Stimulated activated CD4-positive, alpha-beta T cell treated with anti-CD3 and anti-CD28 coated beads, Interleukin-1b, Interleukin-23, amount 100 ng/mL, for 24 hours (primary cell): Measurements from ENCODE around the gene ZNF101.

Experiments used
- DNase-seq, 4 experiments: peaks; one replicate each; pipeline ENCODE4 v3.0.0-alpha.2; 2020; ENCODE audit warnings: low read depth in 4 of 4, low spot score in 1 of 4

Gene ZNF101

GRCh38 chr19:19704836-19705235 lies 36.2 kb downstream of the ZNF101 start:
- DNase-seq = no peak

DNA sequence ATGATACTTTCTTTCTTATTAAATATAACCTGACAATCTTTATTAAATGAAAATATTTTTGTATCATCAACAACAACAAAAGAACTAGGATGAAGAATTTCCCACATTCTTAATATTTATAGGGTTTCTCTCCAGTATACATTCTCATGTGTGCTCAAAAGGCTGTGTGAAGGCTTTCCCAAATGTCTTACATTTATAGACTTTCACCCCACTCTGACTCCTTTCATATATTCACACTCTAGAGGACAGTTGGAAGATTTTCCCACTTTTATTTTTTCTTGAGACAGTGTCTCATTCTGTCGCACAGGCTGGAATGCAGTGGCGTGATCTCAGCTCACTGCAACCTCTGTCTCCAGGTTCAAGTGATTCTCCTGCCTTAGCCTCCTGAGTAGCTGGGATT lies 41.9 kb downstream of the ZNF101 start:
- no peak for DNase-seq

DNA sequence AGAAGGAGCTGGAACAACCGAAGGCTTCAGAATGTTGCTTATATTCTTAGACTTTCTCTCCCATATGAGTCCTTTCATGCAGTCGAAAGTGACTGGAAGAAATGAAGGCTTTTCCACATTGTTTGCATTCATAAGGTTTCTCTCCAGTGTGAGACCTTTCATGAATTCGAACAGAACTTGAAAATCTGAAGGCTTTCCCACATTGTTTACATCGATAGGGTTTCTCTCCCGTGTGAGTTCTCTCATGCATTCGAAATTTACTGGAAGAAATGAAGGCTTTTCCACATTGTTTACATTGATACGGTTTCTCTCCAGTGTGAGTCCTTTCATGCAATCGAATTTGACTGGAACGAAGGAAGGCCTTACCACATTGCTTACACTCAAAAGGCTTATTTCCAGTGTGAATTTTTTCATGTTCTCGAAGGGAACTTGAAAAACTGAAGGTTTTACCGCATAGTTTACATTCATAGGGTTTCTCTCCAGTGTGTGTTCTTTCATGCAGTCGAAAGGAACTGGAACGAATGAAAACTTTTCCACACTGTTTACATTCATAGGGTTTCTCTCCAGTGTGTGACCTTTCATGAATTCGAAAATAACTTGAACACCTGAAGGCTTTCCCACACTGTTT lies 42.8 kb downstream of the ZNF101 start:
- DNase-seq = no peak

- no peak for DNase-seq
Measured at GRCh38 chr19:19711934-19712828, 43.5 kb downstream of the ZNF101 start.

DNA sequence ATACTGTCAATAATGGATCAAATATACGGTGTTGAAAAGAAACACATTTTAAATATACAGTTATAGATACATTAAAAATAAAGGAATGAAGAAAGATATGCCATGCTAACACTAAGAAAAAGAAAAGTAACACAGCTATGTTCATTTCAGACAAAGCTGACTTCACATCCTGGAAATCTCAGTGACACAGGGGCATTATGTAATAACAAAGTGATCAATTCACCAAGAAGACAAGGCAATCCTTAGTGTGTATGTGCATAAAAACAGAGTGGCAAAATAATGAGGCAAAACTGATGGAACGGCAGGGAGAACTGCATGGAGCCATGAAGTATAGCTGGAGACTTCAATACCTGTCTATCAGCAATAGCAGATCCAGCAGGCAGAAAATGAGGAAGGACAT lies 51.2 kb downstream of the ZNF101 start:
- no peak for DNase-seq

- DNase-seq = no peak
Measured at GRCh38 chr19:19721896-19722295, 53.3 kb downstream of the ZNF101 start.

DNA sequence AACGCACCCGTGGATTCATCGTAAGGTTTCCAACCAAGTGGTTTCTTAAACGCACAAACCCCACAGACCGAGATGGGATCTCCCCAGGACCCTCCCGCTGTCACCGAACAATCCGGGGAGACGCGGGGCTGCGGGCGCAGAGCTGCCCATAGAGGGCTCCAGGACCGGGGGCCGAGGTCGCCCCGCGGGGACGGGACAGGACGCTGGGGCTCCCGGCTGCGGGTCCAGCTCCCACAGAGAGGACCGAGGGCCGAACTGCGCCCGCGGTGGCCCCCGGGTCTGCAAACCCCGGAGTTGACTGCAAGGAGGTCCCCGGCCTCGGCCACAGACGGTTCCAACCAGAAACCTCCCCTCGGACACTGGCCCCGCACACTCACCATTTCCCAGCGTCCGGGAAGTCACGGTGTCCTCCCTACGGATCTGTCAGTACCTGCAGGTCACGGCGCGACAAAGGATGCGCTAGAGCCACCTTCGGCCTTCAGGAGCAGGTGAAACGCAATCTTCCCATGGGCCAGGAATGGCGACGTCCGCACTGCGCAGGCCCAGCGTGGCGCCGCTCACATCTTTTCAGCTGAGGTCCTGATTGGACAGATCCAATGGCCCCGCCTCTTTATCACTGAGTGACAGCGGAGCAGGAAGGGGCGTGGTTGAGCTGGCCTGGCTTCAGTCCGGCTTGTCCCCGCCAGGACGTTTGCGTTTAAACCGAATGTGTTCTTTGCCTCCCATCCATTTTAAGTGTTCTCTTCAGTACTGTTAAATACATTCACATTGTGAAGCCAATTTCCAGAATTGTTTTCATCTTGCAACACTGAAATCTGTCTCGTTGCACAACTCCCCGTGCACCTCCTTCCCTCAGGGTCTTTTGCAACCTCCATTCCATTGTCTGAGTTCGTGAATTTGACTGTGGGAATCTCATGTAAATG lies 64.2 kb downstream of the ZNF101 start, which contains the start of gene ZNF14:
Gene ZNF14 (minus strand): TSS at position 534 of the 923 bp plus-strand sequence. CDS start 154 bp downstream, at position 380.
- DNase-seq = peak; percentile 72 to 90 (median 82)
